GM06990 (cell line): ENCODE data around the gene NBL1.
A peak's percentile ranks its signal among the peaks of the same experiment; 100 is the strongest.

ENCODE experiments used
- DNase-seq: peaks from one replicate; pipeline ENCODE4 v3.0.0-alpha.2; 2011; ENCODE audit not compliant: insufficient read length; ENCODE audit errors: extremely low read depth
- H3K27me3 ChIP-seq: replicated peaks from 2 replicates; pipeline ENCODE4 v1.6.0; 2011; ENCODE audit warnings: low read length; ENCODE audit not compliant: control insufficient read depth, insufficient read depth
- H3K36me3 ChIP-seq: 2 replicates; pipeline ENCODE4 v1.5.1; 2011; ENCODE audit warnings: low read length; ENCODE audit not compliant: control insufficient read depth, insufficient read depth
- H3K4me3 ChIP-seq: replicated peaks from 2 replicates; pipeline ENCODE4 v1.5.1; 2011; ENCODE audit warnings: low read depth, mild to moderate bottlenecking, control low read depth, low read length
- CTCF ChIP-seq: IDR thresholded peaks from 2 replicates; pipeline ENCODE4 v1.5.1; 2011; ENCODE audit warnings: low read length, control low read depth, mild to moderate bottlenecking, inconsistent platforms; ENCODE audit not compliant: insufficient read depth, poor library complexity, severe bottlenecking

The NBL1 gene

DNA sequence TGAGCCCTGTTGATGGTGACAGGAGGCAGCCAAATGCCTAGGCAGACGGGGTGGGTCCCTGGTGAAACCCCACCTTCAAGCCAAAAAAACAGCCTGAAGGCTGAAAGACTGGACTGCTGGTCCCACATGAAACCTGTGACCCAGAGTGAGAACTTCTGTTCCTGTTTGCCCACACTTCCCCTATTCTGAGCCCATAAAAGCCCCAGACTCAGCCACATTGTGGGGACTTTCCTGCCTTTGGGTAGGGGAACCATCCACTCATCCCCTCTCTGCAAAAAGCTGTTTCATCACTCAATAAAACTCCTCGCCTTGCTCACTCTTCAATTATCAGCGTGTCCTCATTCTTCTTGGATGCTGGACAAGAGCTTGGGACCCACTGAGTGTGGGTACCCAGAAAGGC lies 45.7 kb downstream of the NBL1 start:
- peaks cover 2% of the 10 kb centered on the region for H3K36me3 ChIP-seq
- DNase-seq = no peak

GRCh38 chr1:19690342-19690741 lies 46.2 kb downstream of the NBL1 start:
- H3K27me3 ChIP-seq = no peaks in the 10 kb centered on the region
- TF ChIP-seq CTCF = no peak
- H3K36me3 ChIP-seq = peaks cover 2% of the 10 kb centered on the region
- DNase-seq = no peak
- H3K4me3 ChIP-seq = no peak overlapping the region

More for the DNA sequence above, 45.7 kb downstream of the NBL1 start:
- no peaks in the 10 kb centered on the region for H3K27me3 ChIP-seq
- no peak for TF ChIP-seq CTCF
- no peak overlapping the region for H3K4me3 ChIP-seq

- no peak for DNase-seq
- Histone ChIP-seq H3K27me3 (no peaks in the 10 kb centered on the region), H3K36me3 (peaks cover 5% of the 10 kb centered on the region), H3K4me3 (no peak overlapping the region)
- no peak for TF ChIP-seq CTCF
Measured at GRCh38 chr1:19694298-19694697, 50.2 kb downstream of the NBL1 start.

DNA sequence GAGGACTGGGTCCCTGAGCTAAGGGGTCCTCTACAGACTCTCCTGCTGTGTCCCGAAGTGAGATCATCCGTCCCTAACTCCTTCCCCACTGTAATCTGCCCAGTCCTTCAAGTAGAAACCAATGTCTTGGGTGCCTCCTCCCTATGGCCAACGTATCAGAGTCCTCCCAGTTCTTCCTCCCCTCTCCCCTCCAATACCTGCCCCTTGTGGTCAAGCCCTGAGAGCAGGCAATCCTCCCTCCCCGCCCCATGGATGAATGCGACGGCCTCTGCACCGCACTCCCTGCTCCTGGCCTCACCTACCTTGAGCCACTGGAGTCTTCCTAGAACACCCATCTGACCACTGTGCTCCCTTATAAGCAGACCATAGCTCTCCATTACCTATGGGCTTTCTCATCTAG lies 51.7 kb downstream of the NBL1 start:
- TF ChIP-seq CTCF = no peak
- DNase-seq = no peak
- peaks cover 5% of the 10 kb centered on the region for H3K36me3 ChIP-seq
- no peaks in the 10 kb centered on the region for H3K27me3 ChIP-seq
- no peak overlapping the region for H3K4me3 ChIP-seq

GRCh38 chr1:19696820-19697219 lies 52.7 kb downstream of the NBL1 start:
- no peak for DNase-seq
- no peak for TF ChIP-seq CTCF
- Histone ChIP-seq H3K4me3 (no peak overlapping the region), H3K36me3 (peaks cover 5% of the 10 kb centered on the region), H3K27me3 (no peaks in the 10 kb centered on the region)

- TF ChIP-seq CTCF = no peak
- no peaks in the 10 kb centered on the region for H3K27me3 ChIP-seq
- peak; percentile 37 for DNase-seq
- H3K4me3 ChIP-seq = no peak overlapping the region
- H3K36me3 ChIP-seq = peaks cover 5% of the 10 kb centered on the region
Measured at GRCh38 chr1:19698181-19698580, 54.1 kb downstream of the NBL1 start.
